Measurements from ENCODE around the gene SERPING1. TPM values are rescaled to one million over a fixed set of nuclear protein-coding genes. Genes with fewer than 3 reads are reported as not detected.

The SERPING1 gene
- polyA plus RNA-seq, 1 donor from 2014 or later: 0.22 TPM

DNA sequence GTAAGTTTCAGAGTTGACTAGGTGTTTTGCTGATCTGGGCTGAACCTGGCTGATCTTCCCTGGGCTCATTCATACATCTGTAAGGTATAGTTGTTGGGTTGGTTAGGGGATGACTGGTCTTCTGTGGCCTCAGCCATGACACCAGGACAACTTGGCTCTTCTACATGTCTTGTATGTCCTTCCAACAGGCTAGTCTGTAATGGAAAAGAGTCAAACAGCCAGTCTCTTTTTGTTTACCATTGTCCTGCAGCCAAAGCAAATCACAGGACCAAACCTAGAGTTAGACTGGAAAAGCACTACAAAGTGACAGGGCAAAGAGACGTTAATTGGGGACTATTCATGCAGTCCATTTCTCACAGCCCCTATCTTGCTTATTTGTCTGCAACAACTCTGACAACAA, 17.8 kb downstream of the SERPING1 start:
- Histone ChIP-seq H3K4me3 (ENCODE audit: low read length) (no peak overlapping the region), H3K27me3 (ENCODE audit: insufficient read depth, low read depth, low read length) (no peaks in the 10 kb centered on the region), H2AFZ (ENCODE audit: low read depth, low read length) (no peak overlapping the region), H3K36me3 (ENCODE audit: insufficient read depth, low read length) (no peaks in the 10 kb centered on the region), H3K27ac (ENCODE audit: low read length) (no peak overlapping the region), H3K9me2 (ENCODE audit: insufficient read depth, low read length) (no peaks in the 10 kb centered on the region), H3F3A (ENCODE audit: insufficient read depth, low read length, poor library complexity, severe bottlenecking) (no peaks in the 10 kb centered on the region), H3K9ac (ENCODE audit: low read length) (no peak overlapping the region), H4K20me1 (ENCODE audit: insufficient read depth) (no peaks in the 10 kb centered on the region), H3K4me2 (ENCODE audit: low read length) (no peak overlapping the region), H3K79me2 (replicated peaks; ENCODE audit: insufficient read depth, low read length) (no peaks in the 10 kb centered on the region), H3K9me3 (ENCODE audit: low read length) (no peaks in the 10 kb centered on the region)
- TF ChIP-seq TAF1 (IDR thresholded peaks at IDR 0.05; ENCODE audit: low read depth) (no peak), SMC3 (conservative IDR thresholded peaks at IDR 0.05; ENCODE audit: poor library complexity) (no peak), RAD21 (conservative IDR thresholded peaks at IDR 0.05) (no peak), EP300 (conservative IDR thresholded peaks at IDR 0.05; ENCODE audit: poor library complexity, severe bottlenecking) (no peak), EZH2 (IDR thresholded peaks at IDR 0.05; ENCODE audit: borderline replicate concordance, insufficient read depth, low read length, poor library complexity, severe bottlenecking) (no peak), MXI1 (conservative IDR thresholded peaks at IDR 0.05; ENCODE audit: poor library complexity, severe bottlenecking) (no peak), POLR2AphosphoS5 (IDR thresholded peaks at IDR 0.05) (no peak)
- TF ChIP-seq, protein P1, sequence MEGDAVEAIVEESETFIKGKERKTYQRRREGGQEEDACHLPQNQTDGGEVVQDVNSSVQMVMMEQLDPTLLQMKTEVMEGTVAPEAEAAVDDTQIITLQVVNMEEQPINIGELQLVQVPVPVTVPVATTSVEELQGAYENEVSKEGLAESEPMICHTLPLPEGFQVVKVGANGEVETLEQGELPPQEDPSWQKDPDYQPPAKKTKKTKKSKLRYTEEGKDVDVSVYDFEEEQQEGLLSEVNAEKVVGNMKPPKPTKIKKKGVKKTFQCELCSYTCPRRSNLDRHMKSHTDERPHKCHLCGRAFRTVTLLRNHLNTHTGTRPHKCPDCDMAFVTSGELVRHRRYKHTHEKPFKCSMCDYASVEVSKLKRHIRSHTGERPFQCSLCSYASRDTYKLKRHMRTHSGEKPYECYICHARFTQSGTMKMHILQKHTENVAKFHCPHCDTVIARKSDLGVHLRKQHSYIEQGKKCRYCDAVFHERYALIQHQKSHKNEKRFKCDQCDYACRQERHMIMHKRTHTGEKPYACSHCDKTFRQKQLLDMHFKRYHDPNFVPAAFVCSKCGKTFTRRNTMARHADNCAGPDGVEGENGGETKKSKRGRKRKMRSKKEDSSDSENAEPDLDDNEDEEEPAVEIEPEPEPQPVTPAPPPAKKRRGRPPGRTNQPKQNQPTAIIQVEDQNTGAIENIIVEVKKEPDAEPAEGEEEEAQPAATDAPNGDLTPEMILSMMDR (IDR thresholded peaks at IDR 0.05; ENCODE audit: poor library complexity, severe bottlenecking): no peak
- TF ChIP-seq, protein P2, sequence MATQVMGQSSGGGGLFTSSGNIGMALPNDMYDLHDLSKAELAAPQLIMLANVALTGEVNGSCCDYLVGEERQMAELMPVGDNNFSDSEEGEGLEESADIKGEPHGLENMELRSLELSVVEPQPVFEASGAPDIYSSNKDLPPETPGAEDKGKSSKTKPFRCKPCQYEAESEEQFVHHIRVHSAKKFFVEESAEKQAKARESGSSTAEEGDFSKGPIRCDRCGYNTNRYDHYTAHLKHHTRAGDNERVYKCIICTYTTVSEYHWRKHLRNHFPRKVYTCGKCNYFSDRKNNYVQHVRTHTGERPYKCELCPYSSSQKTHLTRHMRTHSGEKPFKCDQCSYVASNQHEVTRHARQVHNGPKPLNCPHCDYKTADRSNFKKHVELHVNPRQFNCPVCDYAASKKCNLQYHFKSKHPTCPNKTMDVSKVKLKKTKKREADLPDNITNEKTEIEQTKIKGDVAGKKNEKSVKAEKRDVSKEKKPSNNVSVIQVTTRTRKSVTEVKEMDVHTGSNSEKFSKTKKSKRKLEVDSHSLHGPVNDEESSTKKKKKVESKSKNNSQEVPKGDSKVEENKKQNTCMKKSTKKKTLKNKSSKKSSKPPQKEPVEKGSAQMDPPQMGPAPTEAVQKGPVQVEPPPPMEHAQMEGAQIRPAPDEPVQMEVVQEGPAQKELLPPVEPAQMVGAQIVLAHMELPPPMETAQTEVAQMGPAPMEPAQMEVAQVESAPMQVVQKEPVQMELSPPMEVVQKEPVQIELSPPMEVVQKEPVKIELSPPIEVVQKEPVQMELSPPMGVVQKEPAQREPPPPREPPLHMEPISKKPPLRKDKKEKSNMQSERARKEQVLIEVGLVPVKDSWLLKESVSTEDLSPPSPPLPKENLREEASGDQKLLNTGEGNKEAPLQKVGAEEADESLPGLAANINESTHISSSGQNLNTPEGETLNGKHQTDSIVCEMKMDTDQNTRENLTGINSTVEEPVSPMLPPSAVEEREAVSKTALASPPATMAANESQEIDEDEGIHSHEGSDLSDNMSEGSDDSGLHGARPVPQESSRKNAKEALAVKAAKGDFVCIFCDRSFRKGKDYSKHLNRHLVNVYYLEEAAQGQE (IDR thresholded peaks at IDR 0.05; ENCODE audit: borderline replicate concordance): no peak

DNA sequence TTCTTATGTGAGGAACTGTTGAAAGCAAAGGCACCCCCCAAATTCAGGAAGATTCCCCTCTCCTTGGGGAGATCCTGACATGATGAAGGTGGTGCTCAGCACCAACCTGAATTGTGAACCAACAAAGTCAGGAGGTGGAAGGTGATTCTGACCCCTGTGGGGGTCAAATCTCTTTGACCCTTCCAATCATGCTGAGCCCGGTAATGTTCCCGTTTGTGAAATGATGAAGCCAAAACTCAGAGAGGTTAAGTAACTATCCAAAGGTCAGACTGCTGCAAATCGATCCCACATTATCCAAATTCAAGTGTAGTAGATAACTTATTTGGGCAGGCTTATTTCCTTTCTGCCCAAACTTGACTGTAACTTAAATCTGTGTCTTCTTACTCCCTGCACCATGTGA, 19.1 kb downstream of the SERPING1 start:
- no peak overlapping the region for H3K9ac ChIP-seq (ENCODE audit: low read length)
- H3K4me3 ChIP-seq (ENCODE audit: low read length): no peak overlapping the region
- no peaks in the 10 kb centered on the region for H3K79me2 ChIP-seq (replicated peaks; ENCODE audit: insufficient read depth, low read length)
- no peak overlapping the region for H3K4me2 ChIP-seq (ENCODE audit: low read length)
- no peaks in the 10 kb centered on the region for H3K9me2 ChIP-seq (ENCODE audit: insufficient read depth, low read length)
- TF ChIP-seq RAD21 (conservative IDR thresholded peaks at IDR 0.05) (no peak), MXI1 (conservative IDR thresholded peaks at IDR 0.05; ENCODE audit: poor library complexity, severe bottlenecking) (no peak), POLR2AphosphoS5 (IDR thresholded peaks at IDR 0.05) (no peak), TAF1 (IDR thresholded peaks at IDR 0.05; ENCODE audit: low read depth) (no peak), EP300 (conservative IDR thresholded peaks at IDR 0.05; ENCODE audit: poor library complexity, severe bottlenecking) (no peak), EZH2 (IDR thresholded peaks at IDR 0.05; ENCODE audit: borderline replicate concordance, insufficient read depth, low read length, poor library complexity, severe bottlenecking) (no peak), SMC3 (conservative IDR thresholded peaks at IDR 0.05; ENCODE audit: poor library complexity) (no peak)
- TF ChIP-seq, protein P1 (IDR thresholded peaks at IDR 0.05; ENCODE audit: poor library complexity, severe bottlenecking): no peak
- TF ChIP-seq, protein P2 (IDR thresholded peaks at IDR 0.05; ENCODE audit: borderline replicate concordance): no peak
- H2AFZ ChIP-seq (ENCODE audit: low read depth, low read length): no peak overlapping the region
- H3K27ac ChIP-seq (ENCODE audit: low read length): no peak overlapping the region
- H4K20me1 ChIP-seq (ENCODE audit: insufficient read depth): no peaks in the 10 kb centered on the region
- no peaks in the 10 kb centered on the region for H3K27me3 ChIP-seq (ENCODE audit: insufficient read depth, low read depth, low read length)
- no peaks in the 10 kb centered on the region for H3K36me3 ChIP-seq (ENCODE audit: insufficient read depth, low read length)
- no peaks in the 10 kb centered on the region for H3K9me3 ChIP-seq (ENCODE audit: low read length)
- H3F3A ChIP-seq (ENCODE audit: insufficient read depth, low read length, poor library complexity, severe bottlenecking): no peaks in the 10 kb centered on the region
